Epithelial cell of proximal tubule (primary cell): Measurements from ENCODE around the gene SPRR2B. TPM values are rescaled to one million over a fixed set of nuclear protein-coding genes. Genes with fewer than 3 reads are reported as not detected.

Source experiments
- DNase-seq: peaks from one replicate; pipeline ENCODE4 v3.0.0-alpha.2; 2011; ENCODE audit warnings: low read depth
- H3K4me3 ChIP-seq: 2 replicates; pipeline ENCODE4 v1.5.1; 2011; ENCODE audit warnings: low read depth, mild to moderate bottlenecking, low read length
- CTCF ChIP-seq: conservative IDR thresholded peaks from 2 replicates; pipeline ENCODE4 v1.5.1; 2012; ENCODE audit warnings: low read depth, mild to moderate bottlenecking, low read length
- total RNA-seq: library from RNA; depleted of rRNA; stranded (reverse); fragments of >200 nt; gene quantifications from 2 replicates; pipeline ENCODE4 v1.2.3, GENCODE V29; 2015

Gene SPRR2B
- total RNA-seq, 1 donor from 2014 or later: not detected

GRCh38 chr1:153095764-153096163 lies 24.4 kb upstream of the SPRR2B start:
- DNase-seq: no peak
- H3K4me3 ChIP-seq: no peak overlapping the region
- no peak for TF ChIP-seq CTCF

- H3K4me3 ChIP-seq: no peak within 1 kb of the TSS
- no peak for DNase-seq
- no peak for TF ChIP-seq CTCF
Measured at GRCh38 chr1:153094426-153094825, 23.0 kb upstream of the SPRR2B start, which contains the start of gene SPRR2E. SPRR2E (minus strand) TSS chr1:153094526; CDS start chr1:153093751, 775 bp downstream.

GRCh38 chr1:153087652-153088051 lies 16.2 kb upstream of the SPRR2B start:
- no peak overlapping the region for H3K4me3 ChIP-seq
- DNase-seq: no peak
- no peak for TF ChIP-seq CTCF

- no peak for DNase-seq
- no peak for TF ChIP-seq CTCF
- H3K4me3 ChIP-seq: no peak overlapping the region
Measured at GRCh38 chr1:153081736-153082135, 10.3 kb upstream of the SPRR2B start.

GRCh38 chr1:153072806-153073726 lies 1.7 kb upstream of the SPRR2B start:
- H3K4me3 ChIP-seq: no peak overlapping the region
- no peak for TF ChIP-seq CTCF
- no peak for DNase-seq

GRCh38 chr1:153070243-153070642 lies 1.2 kb downstream of the SPRR2B start:
- TF ChIP-seq CTCF: no peak

More at GRCh38 chr1:153070243-153070642, 1.2 kb downstream of the SPRR2B start:
- no peak overlapping the region for H3K4me3 ChIP-seq
- DNase-seq: no peak
